Stimulated activated CD8-positive, alpha-beta memory T cell treated with anti-CD3 and anti-CD28 coated beads, Interleukin-15, amount 100 ng/mL, for 4 hours (primary cell): Measurements from ENCODE around the gene DRAM2.
"Not testable (repeated sequence)": the region's sequence is repeated elsewhere in the genome, so short reads cannot be mapped to it uniquely, and the experiment has no call there.

Source experiments
- DNase-seq, 2 donors: peaks; one replicate each; pipeline ENCODE4 v3.0.0-alpha.2; 2020; ENCODE audit warnings: low read depth in 2 of 2

DRAM2 gene

GRCh38 chr1:111142356-111142975 is 2.6 kb upstream of the DRAM2 start:
- no peak for DNase-seq

GRCh38 chr1:111141245-111142220 is 1.6 kb upstream of the DRAM2 start:
- no peak for DNase-seq

- DNase-seq, result no peak
These were observed 731 bp upstream of the DRAM2 start for GRCh38 chr1:111140680-111140967.

- peak in 1 of 2 donors; percentile 14 for DNase-seq
These were observed 453 bp downstream of the DRAM2 start for GRCh38 chr1:111139324-111139955.

- DNase-seq, result no peak
These were observed 6.0 kb downstream of the DRAM2 start for GRCh38 chr1:111133866-111134265.

- DNase-seq, result no peak
These were observed 8.2 kb downstream of the DRAM2 start for GRCh38 chr1:111131693-111132092.

GRCh38 chr1:111129376-111129775 is 10.5 kb downstream of the DRAM2 start:
- DNase-seq, result no peak

- DNase-seq, result no peak
These were observed 11.8 kb downstream of the DRAM2 start for GRCh38 chr1:111127923-111128643.

GRCh38 chr1:111126354-111126753 is 13.5 kb downstream of the DRAM2 start:
- DNase-seq, result no peak

GRCh38 chr1:111116496-111116895 is 23.4 kb downstream of the DRAM2 start:
- DNase-seq, result no peak

- no peak for DNase-seq
These were observed 29.5 kb downstream of the DRAM2 start for GRCh38 chr1:111110197-111110899.

- no peak for DNase-seq
These were observed 34.9 kb downstream of the DRAM2 start for GRCh38 chr1:111104981-111105380.

GRCh38 chr1:111101854-111102642 is 37.8 kb downstream of the DRAM2 start:
- no peak for DNase-seq

- no peak for DNase-seq
These were observed 40.6 kb downstream of the DRAM2 start for GRCh38 chr1:111099289-111099688.

GRCh38 chr1:111097356-111098099 is 42.4 kb downstream of the DRAM2 start:
- DNase-seq, result no peak

GRCh38 chr1:111095421-111095820 is 44.5 kb downstream of the DRAM2 start:
- not testable (repeated sequence) for DNase-seq

GRCh38 chr1:111089638-111090037 is 50.3 kb downstream of the DRAM2 start:
- DNase-seq, result no peak

GRCh38 chr1:111085676-111086075 is 54.2 kb downstream of the DRAM2 start:
- DNase-seq, result no peak

GRCh38 chr1:111084999-111085398 is 54.9 kb downstream of the DRAM2 start:
- no peak for DNase-seq
